Tibial artery (tissue), 4 donors: ENCODE results near the gene AGAP1.

ENCODE experiments used
- DNase-seq, 2 donors: peaks; one replicate each; pipeline ENCODE4 v3.0.0-alpha.2; 2019
- H3K27ac ChIP-seq, 2 donors: fragments of 200-600 bp; sonication (generic) in 1 of 2; 1 replicate in 1 of 2; 2 replicates in 1 of 2; pipeline ENCODE4 v1.5.1; 2018 to 2019; ENCODE audit warnings: mild to moderate bottlenecking in 1 of 2
- H3K27me3 ChIP-seq, 2 donors: fragments of 200-600 bp; sonication (generic) in 1 of 2; one replicate each; pipeline versions ENCODE4 v1.5.1 to v1.6.0; 2016 to 2019
- H3K36me3 ChIP-seq, 3 donors: fragments of 200-600 bp; sonication (generic) in 2 of 3; one replicate each; pipeline ENCODE4 v1.5.1; 2016 to 2019; ENCODE audit warnings: mild to moderate bottlenecking in 2 of 3
- H3K4me1 ChIP-seq, 4 donors: fragments of 200-600 bp; sonication (generic) in 2 of 4; 1 replicate in 3 of 4; 2 replicates in 1 of 4; pipeline ENCODE4 v1.5.1; 2016 to 2019
- H3K4me3 ChIP-seq, 2 donors: fragments of 200-600 bp; sonication (generic) in 1 of 2; 1 replicate in 1 of 2; 2 replicates in 1 of 2; pipeline ENCODE4 v1.5.1; 2018 to 2019; ENCODE audit warnings: mild to moderate bottlenecking in 2 of 2
- H3K9me3 ChIP-seq, 3 donors: fragments of 200-600 bp; sonication (generic) in 1 of 3; one replicate each; pipeline ENCODE4 v1.5.1; 2016 to 2019
- intact Hi-C: fragments of 100-400 bp; cut with DNase I; formaldehyde crosslinking; loops from one replicate; pipeline ENCODE4 v1.15.0; 2023; ENCODE audit warnings: low total_unique reads
- TF ChIP-seq, protein P1 (sequence below), 2 experiments: fragments of 200-600 bp in 1 of 2; fragments of 450-650 bp in 1 of 2; IDR thresholded peaks; one replicate each; pipeline ENCODE4 v1.5.1; 2017 to 2019; ENCODE audit warnings: antibody characterized with exemption in 2 of 2, mild to moderate bottlenecking in 1 of 2, moderate library complexity in 1 of 2

Gene AGAP1

DNA sequence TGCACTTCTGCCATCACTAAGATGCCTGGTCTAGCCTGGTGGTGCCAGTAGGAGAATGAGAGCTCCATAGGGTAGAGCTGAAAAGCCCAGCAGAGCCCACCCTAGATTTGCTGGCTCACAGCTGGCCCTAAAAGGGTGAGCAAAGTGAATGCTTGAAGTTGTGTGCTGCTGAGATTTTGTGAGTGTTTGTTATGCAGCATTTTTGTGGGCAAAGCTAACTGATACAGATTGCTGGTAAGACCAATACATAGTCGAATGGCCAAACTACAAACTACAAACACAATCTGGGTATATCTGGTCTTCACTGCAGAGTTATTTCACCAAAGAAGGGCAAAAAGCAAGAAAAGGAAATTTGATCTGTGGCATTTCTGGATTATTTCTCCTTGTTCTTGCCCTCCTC, 7.1 kb upstream of the AGAP1 start:
- H3K27me3 ChIP-seq = peaks cover 0 to 4% of the 10 kb centered on the region in 2 donors
- intact Hi-C loops = no loop called here
- no peaks in the 10 kb centered on the region for H3K4me1 ChIP-seq
- DNase-seq = no peak
- H3K36me3 ChIP-seq = no peaks in the 10 kb centered on the region
- no peak overlapping the region for H3K27ac ChIP-seq
- no peak overlapping the region for H3K4me3 ChIP-seq
- H3K9me3 ChIP-seq = peaks cover 0 to 5% (median 4%) of the 10 kb centered on the region in 3 donors
- TF ChIP-seq, protein P1, sequence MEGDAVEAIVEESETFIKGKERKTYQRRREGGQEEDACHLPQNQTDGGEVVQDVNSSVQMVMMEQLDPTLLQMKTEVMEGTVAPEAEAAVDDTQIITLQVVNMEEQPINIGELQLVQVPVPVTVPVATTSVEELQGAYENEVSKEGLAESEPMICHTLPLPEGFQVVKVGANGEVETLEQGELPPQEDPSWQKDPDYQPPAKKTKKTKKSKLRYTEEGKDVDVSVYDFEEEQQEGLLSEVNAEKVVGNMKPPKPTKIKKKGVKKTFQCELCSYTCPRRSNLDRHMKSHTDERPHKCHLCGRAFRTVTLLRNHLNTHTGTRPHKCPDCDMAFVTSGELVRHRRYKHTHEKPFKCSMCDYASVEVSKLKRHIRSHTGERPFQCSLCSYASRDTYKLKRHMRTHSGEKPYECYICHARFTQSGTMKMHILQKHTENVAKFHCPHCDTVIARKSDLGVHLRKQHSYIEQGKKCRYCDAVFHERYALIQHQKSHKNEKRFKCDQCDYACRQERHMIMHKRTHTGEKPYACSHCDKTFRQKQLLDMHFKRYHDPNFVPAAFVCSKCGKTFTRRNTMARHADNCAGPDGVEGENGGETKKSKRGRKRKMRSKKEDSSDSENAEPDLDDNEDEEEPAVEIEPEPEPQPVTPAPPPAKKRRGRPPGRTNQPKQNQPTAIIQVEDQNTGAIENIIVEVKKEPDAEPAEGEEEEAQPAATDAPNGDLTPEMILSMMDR (IDR thresholded peaks at IDR 0.05) = no peak

DNA sequence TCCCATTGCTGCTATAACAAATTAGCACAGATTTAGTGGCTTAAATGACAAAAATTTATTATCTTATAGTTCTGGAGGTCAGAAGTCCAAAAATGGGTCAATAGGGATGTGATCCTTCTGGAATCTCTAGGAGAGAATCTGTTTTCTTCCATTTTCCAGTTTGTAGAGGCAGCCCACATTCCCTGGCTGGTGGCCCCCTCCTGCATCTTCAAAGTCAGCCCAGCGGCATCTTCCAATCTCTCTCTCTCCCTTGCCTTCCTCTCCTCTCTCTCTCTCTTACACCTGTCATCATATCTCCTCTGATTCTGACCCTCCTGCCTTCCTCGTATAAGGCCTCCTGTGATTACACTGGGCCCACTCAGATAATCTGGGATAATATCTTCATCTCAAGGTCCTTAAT, 3.9 kb upstream of the AGAP1 start:
- H3K9me3 ChIP-seq = peaks cover 0 to 6% (median 4%) of the 10 kb centered on the region in 3 donors
- no peaks in the 10 kb centered on the region for H3K36me3 ChIP-seq
- intact Hi-C loops = no loop called here
- peaks cover 0 to under 1% of the 10 kb centered on the region in 2 donors for H3K27me3 ChIP-seq
- no peak for DNase-seq
- TF ChIP-seq, protein P1 (IDR thresholded peaks at IDR 0.05) = no peak
- H3K27ac ChIP-seq = no peak overlapping the region
- H3K4me1 ChIP-seq = peaks cover 0 to 10% (median 4%) of the 10 kb centered on the region in 4 donors
- H3K4me3 ChIP-seq = no peak overlapping the region

- no peak for DNase-seq
- H3K36me3 ChIP-seq = no peaks in the 10 kb centered on the region
- intact Hi-C loops = no loop called here
- H3K27me3 ChIP-seq = no peaks in the 10 kb centered on the region
- H3K27ac ChIP-seq = peak overlapping the region; percentile 69 to 88
- TF ChIP-seq, protein P1 (IDR thresholded peaks at IDR 0.05) = no peak
- H3K4me1 ChIP-seq = peaks cover 0 to 27% (median 17%) of the 10 kb centered on the region in 4 donors
- H3K9me3 ChIP-seq = peaks cover 0 to 6% (median 4%) of the 10 kb centered on the region in 3 donors
- H3K4me3 ChIP-seq = peak overlapping the region; percentile 61 to 71
Measured at GRCh38 chr2:235492850-235493344, 946 bp upstream of the AGAP1 start.

- TF ChIP-seq, protein P1 (IDR thresholded peaks at IDR 0.05) = no peak
- peak in 1 of 2 donors; percentile 56 for DNase-seq
- intact Hi-C loops = no loop called here
- peak overlapping the region; percentile 69 to 88 for H3K27ac ChIP-seq
- no peaks in the 10 kb centered on the region for H3K36me3 ChIP-seq
- H3K4me1 ChIP-seq = peaks cover 0 to 27% (median 17%) of the 10 kb centered on the region in 4 donors
- H3K4me3 ChIP-seq = peak overlapping the region; percentile 61 to 71
- peaks cover 0 to 6% (median 4%) of the 10 kb centered on the region in 3 donors for H3K9me3 ChIP-seq
- no peaks in the 10 kb centered on the region for H3K27me3 ChIP-seq
Measured at GRCh38 chr2:235493402-235493774, 455 bp upstream of the AGAP1 start.

GRCh38 chr2:235494716-235495372, 1.0 kb downstream of the AGAP1 start:
- TF ChIP-seq, protein P1 (IDR thresholded peaks at IDR 0.05) = no peak
- Histone ChIP-seq H3K27me3 (no peaks in the 10 kb centered on the region), H3K36me3 (no peaks in the 10 kb centered on the region), H3K9me3 (peaks cover 0 to 6% (median 4%) of the 10 kb centered on the region in 3 donors), H3K4me1 (peaks cover 0 to 27% (median 17%) of the 10 kb centered on the region in 4 donors), H3K4me3 (peak overlapping the region; percentile 61 to 71), H3K27ac (peak overlapping the region; percentile 23 to 38)
- intact Hi-C loops = no loop called here
- peak; percentile 36 to 77 for DNase-seq
